ENCODE data around the gene CLEC2B. TPM values are rescaled to one million over a fixed set of nuclear protein-coding genes. Genes with fewer than 3 reads are reported as not detected.

Gene CLEC2B
- total RNA-seq, 2 donors from 2014 or later: 21.8 to 54.0 TPM

DNA sequence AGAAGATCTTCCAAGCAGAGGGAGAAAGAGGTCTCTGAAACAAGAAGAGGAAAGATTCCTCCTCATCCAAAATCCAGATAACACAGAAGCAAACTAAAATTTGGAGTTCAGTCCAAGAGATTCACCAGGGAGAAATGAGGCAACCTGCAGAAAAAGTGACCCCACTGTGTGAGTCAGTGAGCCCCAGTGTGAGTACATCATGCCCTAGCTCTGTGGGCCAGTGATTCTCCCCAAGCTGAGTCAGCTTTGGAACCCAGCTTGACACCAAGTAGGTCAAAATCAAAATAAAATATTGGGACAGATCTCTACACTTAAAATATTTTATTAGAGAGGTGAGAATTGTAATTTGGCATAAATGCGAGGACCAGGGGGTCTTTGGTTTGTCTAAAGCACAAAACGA lies 17.2 kb downstream of the CLEC2B start:
- Mint-ChIP-seq H3K36me3 (ENCODE audit: low read depth) (peaks cover 63% of the 10 kb centered on the region), H3K27ac (no peak overlapping the region), H3K9me3 (peaks cover 8% of the 10 kb centered on the region), H3K27me3 (no peaks in the 10 kb centered on the region), H3K4me1 (no peaks in the 10 kb centered on the region), H3K4me3 (no peak overlapping the region)
- ATAC-seq (replicated peaks): peak; percentile 65

DNA sequence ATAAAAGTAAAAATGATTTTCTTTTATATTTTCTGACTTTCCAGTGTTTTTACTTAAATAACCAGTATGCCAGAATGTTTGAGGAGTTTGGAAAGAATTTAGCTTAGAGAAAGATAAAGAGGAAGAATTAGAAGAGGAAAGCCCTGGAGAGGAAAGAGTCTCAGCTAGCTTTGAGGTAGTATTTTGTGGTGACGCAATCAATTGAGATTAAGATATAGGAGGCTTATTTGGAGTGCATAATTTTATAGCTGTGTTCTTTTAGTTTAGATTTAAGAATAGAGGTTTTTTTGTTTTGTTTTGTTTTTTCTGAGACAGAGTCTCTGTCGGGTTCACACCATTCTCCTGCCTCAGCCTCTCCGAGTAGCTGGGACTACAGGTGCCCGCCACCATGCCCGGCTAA lies 18.1 kb downstream of the CLEC2B start:
- Mint-ChIP-seq H3K9me3 (peaks cover 13% of the 10 kb centered on the region), H3K27me3 (no peaks in the 10 kb centered on the region), H3K4me3 (no peak overlapping the region), H3K27ac (no peak overlapping the region), H3K36me3 (ENCODE audit: low read depth) (peaks cover 54% of the 10 kb centered on the region), H3K4me1 (no peaks in the 10 kb centered on the region)
- ATAC-seq (replicated peaks): no peak

DNA sequence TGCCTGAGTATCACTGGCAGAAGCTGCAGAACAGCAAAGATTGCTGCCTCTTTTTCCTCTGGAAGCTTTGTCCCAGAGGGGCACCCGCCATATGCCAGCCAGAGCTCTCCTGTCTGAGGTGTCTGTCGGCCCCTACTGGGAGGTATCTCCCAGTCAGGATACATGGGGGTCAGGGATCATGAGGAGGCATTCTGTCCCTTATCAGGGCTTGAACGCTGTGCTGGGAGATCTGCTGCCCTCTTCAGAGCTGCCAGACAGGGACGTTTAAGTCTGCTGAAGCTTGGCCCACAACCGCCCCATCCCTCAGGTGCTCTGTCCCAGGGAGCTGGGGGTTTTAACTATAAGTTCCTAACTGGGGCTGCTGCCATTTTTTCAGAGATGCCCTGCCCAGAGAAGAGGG lies 20.3 kb downstream of the CLEC2B start:
- H3K9me3 Mint-ChIP-seq: peaks cover 13% of the 10 kb centered on the region
- H3K4me1 Mint-ChIP-seq: no peaks in the 10 kb centered on the region
- ATAC-seq (replicated peaks): no peak
- peaks cover 32% of the 10 kb centered on the region for H3K36me3 Mint-ChIP-seq (ENCODE audit: low read depth)
- H3K4me3 Mint-ChIP-seq: no peak overlapping the region
- H3K27me3 Mint-ChIP-seq: no peaks in the 10 kb centered on the region
- no peak overlapping the region for H3K27ac Mint-ChIP-seq

DNA sequence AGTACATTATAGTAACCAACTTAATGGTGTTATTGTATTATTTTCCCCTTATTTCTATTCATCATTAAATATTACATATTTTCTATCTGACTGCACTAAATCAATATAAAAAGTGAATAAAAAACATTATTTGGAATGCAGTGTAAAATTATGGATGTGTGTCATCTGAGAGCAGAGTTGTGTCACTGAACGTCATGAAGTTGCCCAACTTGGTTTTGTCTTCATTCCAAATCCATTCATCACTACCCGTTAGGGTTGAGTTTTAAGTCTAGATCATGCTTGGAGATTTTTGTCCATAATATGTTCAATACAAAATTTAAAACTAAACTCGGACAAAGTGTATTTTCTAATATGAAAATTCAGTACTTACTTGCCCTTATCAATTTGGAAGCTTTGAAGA lies 25.7 kb downstream of the CLEC2B start:
- H3K27me3 Mint-ChIP-seq: no peaks in the 10 kb centered on the region
- H3K4me3 Mint-ChIP-seq: no peak overlapping the region
- no peaks in the 10 kb centered on the region for H3K4me1 Mint-ChIP-seq
- H3K27ac Mint-ChIP-seq: no peak overlapping the region
- no peaks in the 10 kb centered on the region for H3K36me3 Mint-ChIP-seq (ENCODE audit: low read depth)
- ATAC-seq (replicated peaks): no peak
- peaks cover 13% of the 10 kb centered on the region for H3K9me3 Mint-ChIP-seq

DNA sequence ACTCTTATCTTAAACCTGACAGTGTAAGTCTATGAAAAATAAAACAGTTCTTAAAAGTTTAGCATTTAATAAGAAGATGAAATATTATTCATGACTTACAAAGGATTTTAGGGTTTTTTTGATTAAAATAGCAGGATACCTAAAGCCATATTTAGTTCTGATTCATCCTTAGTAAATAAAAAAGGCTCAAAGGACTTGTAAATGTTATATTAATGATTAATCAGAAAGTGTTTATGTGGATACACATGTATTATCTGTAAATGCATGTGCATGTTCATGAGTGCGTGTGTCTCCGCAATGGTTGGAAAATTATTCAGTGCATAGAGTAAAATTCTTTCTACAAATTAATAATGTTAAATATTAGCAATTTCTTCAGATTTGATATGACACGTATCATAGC lies 37.4 kb downstream of the CLEC2B start:
- no peaks in the 10 kb centered on the region for H3K4me1 Mint-ChIP-seq
- no peaks in the 10 kb centered on the region for H3K27me3 Mint-ChIP-seq
- ATAC-seq (replicated peaks): no peak
- no peak overlapping the region for H3K27ac Mint-ChIP-seq
- no peaks in the 10 kb centered on the region for H3K36me3 Mint-ChIP-seq (ENCODE audit: low read depth)
- H3K9me3 Mint-ChIP-seq: no peaks in the 10 kb centered on the region
- no peak overlapping the region for H3K4me3 Mint-ChIP-seq

DNA sequence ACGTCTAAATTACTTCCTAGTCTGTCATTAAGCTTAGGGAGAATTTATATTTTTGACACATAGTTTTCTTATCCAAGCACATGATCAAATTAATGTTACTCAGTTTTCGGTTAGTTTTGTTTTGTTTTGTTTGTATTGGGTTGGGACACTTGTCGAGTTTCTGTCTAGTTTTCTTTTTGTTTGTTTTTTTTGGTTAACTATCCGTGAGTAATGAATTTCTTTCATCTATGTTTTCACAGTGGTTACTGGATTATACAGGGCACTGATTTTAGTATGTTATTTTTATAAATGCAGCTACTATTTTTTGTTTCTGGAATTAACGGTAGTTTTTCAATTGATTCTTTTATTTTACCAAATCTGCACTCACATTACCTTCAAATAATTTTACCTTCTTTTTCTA lies 39.2 kb downstream of the CLEC2B start:
- Mint-ChIP-seq H3K27me3 (no peaks in the 10 kb centered on the region), H3K27ac (no peak overlapping the region), H3K4me1 (no peaks in the 10 kb centered on the region), H3K9me3 (no peaks in the 10 kb centered on the region), H3K4me3 (no peak overlapping the region), H3K36me3 (ENCODE audit: low read depth) (no peaks in the 10 kb centered on the region)
- no peak for ATAC-seq (replicated peaks)

DNA sequence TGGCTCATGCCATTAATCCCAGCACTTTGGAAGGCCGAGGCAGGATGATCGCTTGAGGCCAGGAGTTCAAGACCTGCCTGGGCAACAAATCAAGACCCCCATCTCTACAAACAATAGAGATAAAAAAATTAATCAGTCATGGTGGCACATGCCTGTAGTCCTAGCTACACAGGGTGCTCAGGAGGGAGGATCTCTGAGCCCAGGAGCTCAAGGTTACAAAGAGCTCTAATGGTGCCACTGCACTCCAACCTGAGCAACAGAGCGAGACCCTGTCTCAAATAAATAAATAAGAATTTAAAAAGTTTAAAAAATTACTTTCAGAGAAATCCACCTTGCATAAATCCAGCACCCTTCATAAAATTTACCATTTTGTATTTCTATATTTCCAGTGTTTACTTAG lies 39.7 kb downstream of the CLEC2B start:
- Mint-ChIP-seq H3K9me3 (no peaks in the 10 kb centered on the region), H3K36me3 (ENCODE audit: low read depth) (no peaks in the 10 kb centered on the region), H3K4me3 (no peak overlapping the region), H3K27ac (no peak overlapping the region), H3K27me3 (no peaks in the 10 kb centered on the region), H3K4me1 (no peaks in the 10 kb centered on the region)
- ATAC-seq (replicated peaks): no peak

DNA sequence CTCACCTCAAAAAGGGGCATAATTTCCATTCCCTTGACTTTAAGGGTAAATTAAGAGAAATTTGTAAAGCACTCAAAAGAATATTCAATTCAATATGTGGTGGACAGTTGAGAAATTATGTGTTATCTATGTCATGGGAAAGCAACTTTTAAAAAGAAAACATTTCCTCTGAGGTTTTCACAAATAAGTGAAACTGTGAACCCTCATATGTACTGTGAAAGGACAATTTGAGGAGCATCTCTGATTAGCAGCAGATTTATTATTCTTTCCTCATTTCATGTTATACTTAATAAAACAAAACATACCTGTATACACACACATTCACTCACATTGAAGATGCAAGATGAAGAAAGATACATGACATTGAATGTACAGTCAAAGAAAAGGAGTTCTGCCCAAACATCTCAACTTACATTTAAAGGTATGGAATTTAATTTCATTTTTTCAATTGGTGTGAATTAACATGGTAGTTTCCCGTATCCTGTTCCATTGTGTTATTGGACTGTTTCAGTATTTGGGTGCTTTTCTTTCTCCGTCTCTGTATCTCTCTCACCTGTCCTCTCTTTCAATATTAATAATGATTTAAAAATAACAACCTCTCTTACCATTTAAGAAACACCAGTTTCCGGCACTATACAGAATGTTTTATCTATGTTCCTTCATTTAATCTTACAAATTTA lies 41.8 kb downstream of the CLEC2B start, which contains the start of gene KLRF1:
Gene KLRF1, plus strand, starts transcription at position 273 of the 680 bp plus-strand sequence. Its CDS starts 64 bp downstream, at position 337.
- Mint-ChIP-seq H3K4me1 (no peaks in the 10 kb centered on the region), H3K27ac (no peak within 1 kb of the TSS), H3K9me3 (peaks cover 6% of the 10 kb centered on the region), H3K4me3 (no peak within 1 kb of the TSS), H3K36me3 (ENCODE audit: low read depth) (no peaks in the 10 kb centered on the region), H3K27me3 (peaks cover 7% of the 10 kb centered on the region)
- no peak for ATAC-seq (replicated peaks)

DNA sequence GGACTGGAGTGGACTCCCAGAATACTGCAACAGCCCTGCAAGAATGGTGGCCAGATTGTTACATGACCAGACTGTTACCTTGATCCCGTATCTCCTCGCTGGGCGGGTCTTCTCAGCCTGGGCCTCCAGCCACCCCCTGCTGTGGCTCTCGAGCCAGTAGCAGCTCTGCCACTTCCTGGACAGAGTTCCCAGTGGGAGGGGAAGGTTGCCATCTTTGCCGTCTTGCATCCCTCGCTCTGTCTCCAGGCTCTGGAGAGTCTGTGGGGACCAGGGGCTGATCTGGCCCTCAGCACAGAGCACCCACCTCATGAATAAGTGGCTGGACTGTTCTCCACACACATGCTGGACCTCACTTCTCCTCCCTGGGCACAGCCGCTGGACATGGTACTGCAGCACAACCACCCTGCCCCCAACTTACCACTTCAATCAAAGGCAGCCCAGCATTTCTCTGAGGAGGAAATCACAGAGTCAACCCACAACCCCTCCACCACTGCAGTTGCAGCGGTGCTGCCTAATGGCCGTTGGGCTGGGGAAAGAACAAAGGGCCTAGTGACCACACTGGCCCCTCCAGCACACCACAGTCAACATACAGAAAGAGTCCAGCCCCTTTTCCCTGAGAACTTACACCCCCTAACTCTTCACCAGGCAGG lies 48.7 kb downstream of the CLEC2B start:
- no peak for ATAC-seq (replicated peaks)
- peaks cover 6% of the 10 kb centered on the region for H3K9me3 Mint-ChIP-seq
- H3K36me3 Mint-ChIP-seq (ENCODE audit: low read depth): no peaks in the 10 kb centered on the region
- H3K4me1 Mint-ChIP-seq: peaks cover 4% of the 10 kb centered on the region
- peaks cover 20% of the 10 kb centered on the region for H3K27me3 Mint-ChIP-seq
- no peak overlapping the region for H3K27ac Mint-ChIP-seq
- no peak overlapping the region for H3K4me3 Mint-ChIP-seq

DNA sequence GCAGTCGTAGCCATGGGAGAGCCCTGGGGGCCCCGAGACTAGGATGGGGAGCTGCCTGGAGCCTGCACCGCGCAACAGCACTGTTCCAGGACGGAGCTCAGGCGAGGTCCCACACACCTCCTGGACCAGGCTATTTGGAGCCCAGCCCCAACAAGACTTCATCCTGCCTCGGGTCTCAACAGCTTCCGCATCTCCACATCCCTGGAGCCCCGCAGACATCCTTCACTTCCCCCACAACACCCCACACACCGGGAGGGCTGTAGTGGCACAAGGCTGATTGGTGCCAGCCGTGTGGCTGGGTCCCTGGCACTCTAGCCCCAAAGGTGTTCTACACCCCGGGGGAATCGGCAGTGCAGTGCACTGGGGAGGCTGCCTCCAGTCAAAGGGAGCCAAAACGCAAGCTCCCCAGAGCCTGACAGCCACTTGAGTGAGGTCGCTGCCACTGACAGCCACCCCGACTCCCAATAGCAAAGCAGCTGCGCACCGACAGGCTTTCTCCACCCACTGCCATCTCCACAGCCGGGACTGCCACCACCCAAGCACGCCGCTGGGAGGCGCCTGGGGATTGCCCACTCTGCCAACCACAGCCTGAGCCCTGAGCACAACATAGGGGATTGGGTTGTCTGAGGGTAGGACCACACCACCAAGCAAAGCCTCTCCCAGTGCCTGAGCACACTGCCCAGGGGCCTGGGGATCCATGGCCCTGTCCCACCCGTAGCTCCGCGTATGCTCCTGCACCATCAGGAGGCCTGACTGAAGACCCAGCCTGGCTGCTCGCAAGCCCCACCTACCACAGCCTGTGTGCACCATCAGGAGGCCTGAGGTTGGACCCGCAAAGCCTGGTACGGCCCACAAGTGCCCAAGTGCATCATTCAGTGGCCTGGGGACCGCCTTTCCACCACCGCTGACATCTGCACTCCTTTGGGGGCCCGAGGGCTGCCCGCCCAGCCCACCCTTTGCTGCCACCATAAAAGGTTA lies 55.0 kb downstream of the CLEC2B start:
- Mint-ChIP-seq H3K36me3 (ENCODE audit: low read depth) (no peaks in the 10 kb centered on the region), H3K4me1 (peaks cover 9% of the 10 kb centered on the region), H3K4me3 (peak overlapping the region; percentile 91), H3K27ac (peak overlapping the region; percentile 50), H3K9me3 (no peaks in the 10 kb centered on the region), H3K27me3 (peaks cover 16% of the 10 kb centered on the region)
- ATAC-seq (replicated peaks): peak; percentile 98

DNA sequence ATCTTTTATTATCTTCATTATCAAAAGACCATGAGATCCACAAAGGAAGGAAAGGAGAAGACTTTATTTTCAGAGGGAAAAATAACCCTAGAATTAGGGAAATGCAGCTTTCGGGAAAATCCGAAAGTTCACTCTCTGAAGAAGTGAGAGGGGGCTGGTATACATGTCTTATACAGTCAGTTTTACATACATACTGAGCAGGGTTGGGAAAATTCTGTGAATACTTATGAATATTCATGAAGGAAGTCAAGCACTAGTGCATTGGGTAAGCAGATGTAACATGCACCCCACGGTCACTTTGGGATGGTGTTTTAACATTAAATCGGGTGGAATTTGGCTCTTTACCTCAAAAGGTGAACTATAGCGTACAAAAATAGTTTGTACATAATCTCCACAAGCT lies 57.5 kb downstream of the CLEC2B start:
- H3K4me3 Mint-ChIP-seq: no peak overlapping the region
- H3K36me3 Mint-ChIP-seq (ENCODE audit: low read depth): no peaks in the 10 kb centered on the region
- peaks cover 5% of the 10 kb centered on the region for H3K4me1 Mint-ChIP-seq
- H3K9me3 Mint-ChIP-seq: no peaks in the 10 kb centered on the region
- no peak for ATAC-seq (replicated peaks)
- H3K27me3 Mint-ChIP-seq: peaks cover 18% of the 10 kb centered on the region
- H3K27ac Mint-ChIP-seq: no peak overlapping the region

DNA sequence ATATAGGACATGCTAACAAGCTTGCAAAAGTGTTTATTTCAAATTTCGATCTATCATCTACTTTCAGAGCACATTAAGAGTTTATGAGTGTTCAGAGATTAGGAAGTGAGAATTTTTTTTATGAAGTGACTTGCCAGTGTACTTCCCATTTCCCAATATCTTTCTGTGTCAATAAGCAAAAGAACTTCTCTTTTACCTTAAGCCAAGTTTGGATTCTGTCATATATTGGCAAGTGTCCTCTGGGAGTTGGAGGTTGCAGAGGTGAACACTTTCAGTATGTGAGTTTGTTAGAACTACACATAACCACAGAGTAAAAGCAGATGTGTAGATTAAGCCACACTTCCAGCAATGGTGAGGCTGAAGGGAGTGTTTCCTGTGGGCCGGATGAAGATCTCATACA lies 58.5 kb downstream of the CLEC2B start:
- no peaks in the 10 kb centered on the region for H3K9me3 Mint-ChIP-seq

DNA sequence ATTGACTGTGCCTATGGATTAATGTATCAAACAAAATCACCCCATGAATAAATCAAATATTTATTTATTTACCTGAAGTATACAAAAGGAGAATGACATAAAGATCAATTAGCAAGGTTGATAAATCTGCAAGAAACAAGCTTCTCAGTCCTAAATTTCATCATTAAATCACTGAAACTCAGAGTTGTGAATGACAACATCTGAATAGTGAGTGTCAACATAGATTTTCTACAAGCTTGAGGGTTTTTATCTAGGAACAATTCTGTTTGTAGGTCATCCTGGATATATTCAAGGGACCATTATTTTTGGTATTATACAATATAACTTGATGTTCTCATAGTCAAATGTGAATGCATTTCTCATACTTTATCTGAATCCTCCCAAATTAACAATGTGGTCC lies 59.3 kb downstream of the CLEC2B start:
- H3K27me3 Mint-ChIP-seq: peaks cover 18% of the 10 kb centered on the region
- ATAC-seq (replicated peaks): no peak
- H3K9me3 Mint-ChIP-seq: no peaks in the 10 kb centered on the region
- H3K4me3 Mint-ChIP-seq: no peak overlapping the region
- H3K36me3 Mint-ChIP-seq (ENCODE audit: low read depth): no peaks in the 10 kb centered on the region
- H3K4me1 Mint-ChIP-seq: peaks cover 5% of the 10 kb centered on the region
- no peak overlapping the region for H3K27ac Mint-ChIP-seq

More for the DNA sequence above, 58.5 kb downstream of the CLEC2B start:
- H3K27me3 Mint-ChIP-seq: peaks cover 18% of the 10 kb centered on the region
- no peak overlapping the region for H3K27ac Mint-ChIP-seq
- no peak overlapping the region for H3K4me3 Mint-ChIP-seq
- no peaks in the 10 kb centered on the region for H3K36me3 Mint-ChIP-seq (ENCODE audit: low read depth)
- H3K4me1 Mint-ChIP-seq: peaks cover 5% of the 10 kb centered on the region
- ATAC-seq (replicated peaks): no peak

DNA sequence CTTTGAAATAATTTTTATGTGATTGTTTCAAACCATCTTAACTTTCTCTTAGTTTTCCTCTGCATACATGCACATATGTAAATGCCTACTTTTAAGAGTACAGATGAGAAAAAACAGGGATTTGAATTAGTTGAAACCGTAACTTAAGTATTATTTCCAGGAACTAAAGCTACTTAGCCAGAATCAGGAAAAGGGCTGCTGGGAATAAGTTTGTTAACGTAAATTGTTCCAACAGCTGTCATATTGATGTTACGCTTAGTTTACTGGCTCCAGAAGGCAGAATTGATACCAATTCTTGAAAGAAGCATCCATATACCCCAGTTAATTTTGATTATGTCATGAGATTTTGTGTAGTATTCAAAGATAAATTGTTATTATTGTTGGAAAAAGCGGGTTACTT lies 59.8 kb downstream of the CLEC2B start:
- Mint-ChIP-seq H3K9me3 (no peaks in the 10 kb centered on the region), H3K4me3 (no peak overlapping the region), H3K4me1 (peaks cover 5% of the 10 kb centered on the region), H3K27ac (no peak overlapping the region), H3K36me3 (ENCODE audit: low read depth) (no peaks in the 10 kb centered on the region), H3K27me3 (peaks cover 18% of the 10 kb centered on the region)
- ATAC-seq (replicated peaks): no peak

All from activated T-helper 17 cell treated with anti-CD3 and anti-CD28 coated beads, Interleukin-2, amount 50 U/mL, for 72 hours (primary cell).